Adrenal gland (tissue), 12 donors: ENCODE data around the gene TTC21B. TPM values are rescaled to one million over a fixed set of nuclear protein-coding genes. Genes with fewer than 3 reads are reported as not detected.

Experiments used
- DNase-seq, 7 donors: peaks; one replicate each; pipeline ENCODE4 v3.0.0-alpha.2; 2019 to 2020
- H3K27ac ChIP-seq, 5 donors: fragments of 200-600 bp; sonication (generic) in 4 of 5; 1 replicate in 3 of 5; 2 replicates in 2 of 5; pipeline versions ENCODE4 v1.5.1 to v1.8.0; 2016 to 2020; ENCODE audit warnings: mild to moderate bottlenecking in 1 of 5
- H3K27me3 ChIP-seq: fragments of 200-600 bp; 2 replicates; pipeline ENCODE4 v1.8.0; 2021
- H3K36me3 ChIP-seq, 2 donors: fragments of 200-600 bp; replicated peaks in 1 of 2; 1 replicate in 1 of 2; 2 replicates in 1 of 2; pipeline versions ENCODE4 v1.5.1 to v1.8.0; 2018 to 2022
- H3K4me1 ChIP-seq, 2 donors: fragments of 200-600 bp; replicated peaks in 1 of 2; 1 replicate in 1 of 2; 2 replicates in 1 of 2; pipeline versions ENCODE4 v1.5.1 to v1.8.0; 2018 to 2021
- H3K4me3 ChIP-seq, 4 donors: fragments of 200-600 bp; sonication (generic) in 3 of 4; one replicate each; pipeline ENCODE4 v1.5.1; 2016 to 2018
- H3K9me3 ChIP-seq, 3 donors: fragments of 200-600 bp; sonication (generic) in 1 of 3; replicated peaks in 1 of 3; 1 replicate in 2 of 3; 2 replicates in 1 of 3; pipeline versions ENCODE4 v1.5.1 to v1.8.0; 2016 to 2021
- CTCF ChIP-seq, 6 experiments: fragments of 450-650 bp in 4 of 6; fragments of 200-600 bp in 2 of 6; sonication (generic) in 1 of 6; IDR thresholded peaks; 1 replicate in 5 of 6; 2 replicates in 1 of 6; pipeline versions ENCODE4 v1.5.1 to v1.8.0; 2016 to 2021; ENCODE audit warnings: antibody characterized with exemption in 6 of 6, mild to moderate bottlenecking in 2 of 6, moderate library complexity in 1 of 6
- POLR2A ChIP-seq, 2 donors: fragments of 450-650 bp; IDR thresholded peaks; one replicate each; pipeline ENCODE4 v1.6.1; 2017; ENCODE audit warnings: antibody characterized with exemption in 2 of 2, mild to moderate bottlenecking in 2 of 2, moderate library complexity in 1 of 2
- WGBS, 4 donors: extraction: QIAGEN DNeasy Blood & Tissue Kit in 2 of 4; methylation state at CpG; one replicate each; pipeline versions ENCODE4 v1.1.5 to v1.1.7; 2013 to 2017; 5-methylcytosine and 5-hydroxymethylcytosine counted together
- intact Hi-C, 2 donors: fragments of 100-400 bp; cut with DNase I; formaldehyde crosslinking; loops; one replicate each; pipeline versions ENCODE4 v1.14.1 to v1.15.0; 2022 to 2023
- polyA plus RNA-seq, 3 donors: library from polyadenylated mRNA; stranded (reverse); fragments of 200-250 nt in 2 of 3; fragments of 350-450 nt in 1 of 3; fragmentation: Illumina TruSeq in 1 of 3; extraction: RNeasy Lipid Tissue Mini Kit (QIAGEN cat#74804) in 1 of 3; gene quantifications; one replicate each; pipeline ENCODE4 v1.2.3, GENCODE V29; 2013 to 2014
- total RNA-seq, 9 donors: library from RNA; depleted of rRNA in 4 of 9; stranded (reverse); fragments of >200 nt in 4 of 9; fragments of 120-200 nt in 1 of 9; fragmentation: NEBNext Ultra II Directional in 1 of 9; extraction: Animal tissue kit (Norgen Biotek cat#: 25700) in 1 of 9; gene quantifications; one replicate each; pipeline versions ENCODE4 v1.1.0 to v1.2.4, GENCODE V29; 2013 to 2023
- donor health status: healthy with polysubstance abuse.
- donor health status: Bipolar disorder and iron deficiency.
- donor health status: DM: yes; HTN: yes; CAD: no.
- donor health status: DM: no; HTN: no; CAD: no.
- donor health status: DM: no; HTN: no; CAD: no.
- donor health status: DM: yes; HTN: yes; CAD: no.

Gene TTC21B
- total and polyA plus RNA-seq, 12 donors: 4.8 to 28.5 (median 10.0) TPM

GRCh38 chr2:165927774-165928173 is 25.8 kb downstream of the TTC21B start:
- no peaks in the 10 kb centered on the region for H3K4me1 ChIP-seq
- H3K36me3 ChIP-seq: peaks cover 0 to 32% of the 10 kb centered on the region in 2 donors
- no peak overlapping the region for H3K27ac ChIP-seq
- H3K9me3 ChIP-seq: no peaks in the 10 kb centered on the region
- TF ChIP-seq CTCF (IDR thresholded peaks at IDR 0.05) (no peak), POLR2A (IDR thresholded peaks at IDR 0.05) (no peak)
- no peak overlapping the region for H3K4me3 ChIP-seq
- 88 to 94% (median 89%) methylated on average over 1 of the region's 1 CpG for WGBS, 4 donors
- H3K27me3 ChIP-seq: no peaks in the 10 kb centered on the region
- intact Hi-C loops: no loop called here
- DNase-seq: no peak

GRCh38 chr2:165927353-165927752 is 26.2 kb downstream of the TTC21B start:
- no peaks in the 10 kb centered on the region for H3K27me3 ChIP-seq
- TF ChIP-seq POLR2A (IDR thresholded peaks at IDR 0.05): no peak
- no peak for TF ChIP-seq CTCF (IDR thresholded peaks at IDR 0.05)
- H3K27ac ChIP-seq: no peak overlapping the region
- no peaks in the 10 kb centered on the region for H3K4me1 ChIP-seq
- intact Hi-C loops: no loop called here
- H3K36me3 ChIP-seq: peaks cover 0 to 28% of the 10 kb centered on the region in 2 donors
- no peak for DNase-seq
- no peak overlapping the region for H3K4me3 ChIP-seq
- no peaks in the 10 kb centered on the region for H3K9me3 ChIP-seq
- WGBS, 4 donors: 96 to 100% (median 99%) methylated on average over 1 of the region's 1 CpG

GRCh38 chr2:165924946-165925345 is 28.6 kb downstream of the TTC21B start:
- TF ChIP-seq CTCF (IDR thresholded peaks at IDR 0.05): no peak
- no peak for TF ChIP-seq POLR2A (IDR thresholded peaks at IDR 0.05)
- Histone ChIP-seq H3K4me1 (no peaks in the 10 kb centered on the region), H3K9me3 (no peaks in the 10 kb centered on the region), H3K36me3 (peaks cover 0 to 18% of the 10 kb centered on the region in 2 donors), H3K27me3 (no peaks in the 10 kb centered on the region), H3K4me3 (no peak overlapping the region), H3K27ac (no peak overlapping the region)
- WGBS, 4 donors: 68 to 94% (median 70%) methylated on average over 2 of the region's 2 CpGs
- intact Hi-C loops: no loop called here
- no peak for DNase-seq

GRCh38 chr2:165920748-165921147 is 32.8 kb downstream of the TTC21B start:
- 61 to 83% (median 72%) methylated on average over 1 of the region's 1 CpG for WGBS, 4 donors
- TF ChIP-seq CTCF (IDR thresholded peaks at IDR 0.05) (no peak), POLR2A (IDR thresholded peaks at IDR 0.05) (no peak)

More at GRCh38 chr2:165920748-165921147, 32.8 kb downstream of the TTC21B start:
- no peaks in the 10 kb centered on the region for H3K4me1 ChIP-seq
- H3K27me3 ChIP-seq: no peaks in the 10 kb centered on the region
- H3K27ac ChIP-seq: no peak overlapping the region
- intact Hi-C loops: no loop called here
- H3K4me3 ChIP-seq: no peak overlapping the region
- DNase-seq: no peak
- H3K9me3 ChIP-seq: no peaks in the 10 kb centered on the region
- peaks cover 0 to 17% of the 10 kb centered on the region in 2 donors for H3K36me3 ChIP-seq
